Upper lobe of left lung (tissue), 4 donors: ENCODE results near the gene MPRIP.
"Not testable (repeated sequence)": the region's sequence is repeated elsewhere in the genome, so short reads cannot be mapped to it uniquely, and the experiment has no call there.

Experiments
- EP300 ChIP-seq, 4 donors: sonication (generic); formaldehyde crosslinking; IDR thresholded peaks; one replicate each; pipeline ENCODE4 v1.5.1; 2017; ENCODE audit warnings: antibody characterized with exemption in 4 of 4, control low read depth in 2 of 4
- TF ChIP-seq, protein P1 (sequence below), 6 experiments: fragments of 450-650 bp in 4 of 6; fragments of 200-600 bp in 2 of 6; sonication (generic) in 2 of 6; IDR thresholded peaks; one replicate each; pipeline ENCODE4 v1.5.1; 2016 to 2019; ENCODE audit warnings: antibody characterized with exemption in 6 of 6

DNA sequence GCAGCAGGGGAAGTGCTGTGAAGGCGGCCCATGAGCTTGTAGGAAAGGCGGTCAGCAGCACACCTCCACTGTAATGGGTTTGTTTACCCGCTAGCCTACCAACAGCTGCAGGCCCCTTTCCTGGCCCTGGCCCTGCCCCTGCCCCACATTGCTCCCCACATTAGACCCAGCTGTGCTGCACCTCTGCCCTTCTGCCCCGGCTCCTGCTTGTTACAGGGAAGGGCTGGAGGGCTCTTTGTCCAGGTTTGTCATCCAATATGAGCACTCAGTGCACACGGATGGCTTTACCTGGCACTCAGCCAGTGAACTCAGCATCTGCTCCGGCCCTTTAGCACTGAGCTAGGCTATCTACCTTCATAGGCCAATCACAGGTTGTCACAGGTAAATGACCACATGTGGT is 34.4 kb upstream of the MPRIP start:
- TF ChIP-seq, protein P1, sequence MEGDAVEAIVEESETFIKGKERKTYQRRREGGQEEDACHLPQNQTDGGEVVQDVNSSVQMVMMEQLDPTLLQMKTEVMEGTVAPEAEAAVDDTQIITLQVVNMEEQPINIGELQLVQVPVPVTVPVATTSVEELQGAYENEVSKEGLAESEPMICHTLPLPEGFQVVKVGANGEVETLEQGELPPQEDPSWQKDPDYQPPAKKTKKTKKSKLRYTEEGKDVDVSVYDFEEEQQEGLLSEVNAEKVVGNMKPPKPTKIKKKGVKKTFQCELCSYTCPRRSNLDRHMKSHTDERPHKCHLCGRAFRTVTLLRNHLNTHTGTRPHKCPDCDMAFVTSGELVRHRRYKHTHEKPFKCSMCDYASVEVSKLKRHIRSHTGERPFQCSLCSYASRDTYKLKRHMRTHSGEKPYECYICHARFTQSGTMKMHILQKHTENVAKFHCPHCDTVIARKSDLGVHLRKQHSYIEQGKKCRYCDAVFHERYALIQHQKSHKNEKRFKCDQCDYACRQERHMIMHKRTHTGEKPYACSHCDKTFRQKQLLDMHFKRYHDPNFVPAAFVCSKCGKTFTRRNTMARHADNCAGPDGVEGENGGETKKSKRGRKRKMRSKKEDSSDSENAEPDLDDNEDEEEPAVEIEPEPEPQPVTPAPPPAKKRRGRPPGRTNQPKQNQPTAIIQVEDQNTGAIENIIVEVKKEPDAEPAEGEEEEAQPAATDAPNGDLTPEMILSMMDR (IDR thresholded peaks at IDR 0.05) = not testable (repeated sequence)
- not testable (repeated sequence) for TF ChIP-seq EP300 (IDR thresholded peaks at IDR 0.05)
